ENCODE results near the gene PGAP3. TPM values are rescaled to one million over a fixed set of nuclear protein-coding genes. Genes with fewer than 3 reads are reported as not detected.

The PGAP3 gene
- total and polyA plus RNA-seq, 2 of the 4 experiments (the other 2 are of a cell fraction), result 4.3 to 9.8 TPM

DNA sequence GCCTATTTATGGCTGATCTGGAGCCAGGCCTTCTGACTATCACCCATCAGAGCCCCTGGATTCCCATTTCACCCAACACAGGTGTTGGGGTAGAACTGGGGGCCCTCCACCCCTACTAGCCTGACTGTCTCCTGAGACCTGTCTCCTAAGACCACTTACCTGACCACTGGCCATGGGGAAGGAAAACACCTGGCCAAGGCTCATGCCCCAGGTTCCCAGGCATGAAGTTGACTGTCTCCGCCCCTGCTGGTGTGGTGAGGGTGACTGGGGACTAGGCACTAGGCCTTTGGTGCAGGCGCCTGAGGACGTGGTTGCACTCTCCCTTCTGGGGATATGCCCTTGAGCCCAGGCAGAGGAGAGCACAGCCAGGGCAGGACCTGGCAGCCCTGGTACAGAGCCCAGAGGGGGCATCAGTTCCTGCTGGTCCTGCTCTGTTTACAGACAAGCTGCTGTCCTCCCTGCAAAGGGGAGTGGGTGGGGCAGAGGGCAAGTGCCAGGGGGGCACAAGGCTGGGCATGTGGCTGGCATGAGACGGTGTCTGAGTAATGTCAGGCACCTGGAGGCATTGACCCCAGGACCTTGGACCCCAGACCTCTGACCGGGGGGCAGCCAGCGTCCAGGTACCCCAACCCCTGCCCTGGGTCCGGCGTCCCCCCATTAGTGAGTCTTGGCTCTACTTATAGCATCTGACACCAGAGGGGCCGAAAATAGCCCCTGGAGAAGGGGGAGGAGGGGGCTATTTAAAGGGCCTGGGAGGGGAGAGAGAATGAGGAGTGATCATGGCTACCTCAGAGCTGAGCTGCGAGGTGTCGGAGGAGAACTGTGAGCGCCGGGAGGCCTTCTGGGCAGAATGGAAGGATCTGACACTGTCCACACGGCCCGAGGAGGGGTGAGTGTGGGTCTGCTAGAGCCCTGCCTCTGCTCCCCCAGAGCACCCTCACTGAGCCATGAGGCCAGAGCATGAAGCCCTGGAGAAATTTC, 23.0 kb downstream of the PGAP3 start, which contains the start of gene TCAP:
Gene TCAP, plus strand, starts transcription at position 769 of the 981 bp plus-strand sequence. Its CDS starts 11 bp downstream, at position 780.
- Histone ChIP-seq H3K4me3 (ENCODE audit: insufficient read depth, low read depth, low read length) (no peak within 1 kb of the TSS), H2BK5ac (ENCODE audit: low read depth, low read length, poor library complexity, severe bottlenecking) (no peak within 1 kb of the TSS), H3K27ac (ENCODE audit: insufficient read depth, low read length) (no peak within 1 kb of the TSS), H2AFZ (replicated peaks; ENCODE audit: low read length, poor library complexity) (no peak within 1 kb of the TSS), H3K14ac (replicated peaks; ENCODE audit: low read depth, low read length) (no peak within 1 kb of the TSS), H4K8ac (ENCODE audit: low read depth in 2 of 2, low read length in 2 of 2) (no peak within 1 kb of the TSS), H2BK20ac (ENCODE audit: low read depth, low read length) (no peak within 1 kb of the TSS), H3K27me3 (ENCODE audit: control insufficient read depth, insufficient read depth, low read length) (peaks cover 21% of the 10 kb centered on the region), H3K4ac (ENCODE audit: low read depth, low read length) (no peak within 1 kb of the TSS), H3K4me2 (ENCODE audit: low read depth, low read length) (no peak within 1 kb of the TSS), H2AK9ac (replicated peaks; ENCODE audit: low read depth, low read length, poor library complexity) (peak within 1 kb of the TSS; percentile 72), H3K9ac (ENCODE audit: low read depth, low read length) (no peak within 1 kb of the TSS), H2AK5ac (ENCODE audit: low read depth, low read length) (no peak within 1 kb of the TSS), H3K9me1 (ENCODE audit: insufficient read depth, low read length) (no peaks in the 10 kb centered on the region), H3K79me1 (ENCODE audit: low read depth in 1 of 2, low read length in 2 of 2) (no peaks in the 10 kb centered on the region), H3K36me3 (ENCODE audit: control insufficient read depth, insufficient read depth, low read length) (peaks cover 23% of the 10 kb centered on the region), H2BK15ac (ENCODE audit: low read depth, low read length) (no peak within 1 kb of the TSS), H4K20me1 (ENCODE audit: insufficient read depth, low read length) (no peaks in the 10 kb centered on the region; the same call in none of the 2 replicates), H4K91ac (ENCODE audit: insufficient read depth, low read depth, low read length) (no peak within 1 kb of the TSS), H4K5ac (ENCODE audit: low read depth, low read length) (no peak within 1 kb of the TSS), H3K23ac (ENCODE audit: low read depth, low read length) (no peak within 1 kb of the TSS), H3K9me3 (ENCODE audit: control insufficient read depth, insufficient read depth, low read length) (no peaks in the 10 kb centered on the region), H3K56ac (ENCODE audit: extremely low read depth, insufficient read depth, low read length) (no peak within 1 kb of the TSS), H3K4me1 (ENCODE audit: control insufficient read depth, insufficient read depth, low read length) (peaks cover 7% of the 10 kb centered on the region; the same call in 1 of the 2 replicates), H2BK120ac (ENCODE audit: low read depth, low read length) (no peak within 1 kb of the TSS), H3K18ac (ENCODE audit: low read depth, low read length) (no peak within 1 kb of the TSS)
- intact Hi-C loops (cut with micrococcal nuclease), result no loop called here
- DNase-seq (no peak), ATAC-seq (ENCODE audit: low read depth) (no peak)
- ChIA-PET CTCF (interaction anchor here (1.0 to 1.7 kb wide), 3 partner anchors 11 to 43 kb away, joined by 3 to 5 read pairs (median 4); no protein-coding TSS in a partner anchor), POLR2A (ENCODE audit: unreplicated experiment) (no interaction called here)
- BruUV-seq (replicated peaks), result no TSS peak
- WGBS, 2 experiments (ENCODE audit: extremely low coverage in 2 of 2, insufficient read length in 1 of 2), result 83% methylated on average over 2 of the region's 15 CpGs; no CpG with 5 or more reads in 1 of the 2 experiments
- in situ Hi-C loops (cut with MboI; ENCODE audit: low sequenced_read_pairs), result no loop called here
- dilution Hi-C loops (cut with HindIII; ENCODE audit: low sequenced_read_pairs, unreplicated experiment), result no loop called here
- TF ChIP-seq MAZ (IDR thresholded peaks at IDR 0.05; ENCODE audit: borderline replicate concordance, low read depth, low read length), result no peak
- TF ChIP-seq RFX5 (IDR thresholded peaks at IDR 0.05; ENCODE audit: low read depth, low read length), result no peak
- no peak for TF ChIP-seq FOS (IDR thresholded peaks at IDR 0.05; ENCODE audit: low read depth, low read length)
- no peak for TF ChIP-seq CEBPB (IDR thresholded peaks at IDR 0.05; ENCODE audit: low read depth, low read length)
- TF ChIP-seq RCOR1 (IDR thresholded peaks at IDR 0.05; ENCODE audit: insufficient replicate concordance, low read length), result no peak
- no peak for TF ChIP-seq BHLHE40 (IDR thresholded peaks at IDR 0.05; ENCODE audit: low read depth, low read length)
- no peak for TF ChIP-seq NFE2L2 (IDR thresholded peaks at IDR 0.05; ENCODE audit: low read depth, low read length)
- TF ChIP-seq MXI1 (IDR thresholded peaks at IDR 0.05; ENCODE audit: borderline replicate concordance, low read depth, low read length), result no peak
- no peak for TF ChIP-seq POLR2A (IDR thresholded peaks at IDR 0.05; ENCODE audit: low read depth, low read length)
- no peak for TF ChIP-seq MAFK (IDR thresholded peaks at IDR 0.05; ENCODE audit: low read depth, low read length)
- TF ChIP-seq, protein P1, sequence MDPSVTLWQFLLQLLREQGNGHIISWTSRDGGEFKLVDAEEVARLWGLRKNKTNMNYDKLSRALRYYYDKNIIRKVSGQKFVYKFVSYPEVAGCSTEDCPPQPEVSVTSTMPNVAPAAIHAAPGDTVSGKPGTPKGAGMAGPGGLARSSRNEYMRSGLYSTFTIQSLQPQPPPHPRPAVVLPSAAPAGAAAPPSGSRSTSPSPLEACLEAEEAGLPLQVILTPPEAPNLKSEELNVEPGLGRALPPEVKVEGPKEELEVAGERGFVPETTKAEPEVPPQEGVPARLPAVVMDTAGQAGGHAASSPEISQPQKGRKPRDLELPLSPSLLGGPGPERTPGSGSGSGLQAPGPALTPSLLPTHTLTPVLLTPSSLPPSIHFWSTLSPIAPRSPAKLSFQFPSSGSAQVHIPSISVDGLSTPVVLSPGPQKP (IDR thresholded peaks at IDR 0.05; ENCODE audit: borderline replicate concordance, low read depth, low read length), result no peak
- TF ChIP-seq RAD21 (IDR thresholded peaks at IDR 0.05; ENCODE audit: low read length), result no peak
- no peak for TF ChIP-seq SMC3 (IDR thresholded peaks at IDR 0.05; ENCODE audit: low read depth, low read length)
- TF ChIP-seq, protein P2, sequence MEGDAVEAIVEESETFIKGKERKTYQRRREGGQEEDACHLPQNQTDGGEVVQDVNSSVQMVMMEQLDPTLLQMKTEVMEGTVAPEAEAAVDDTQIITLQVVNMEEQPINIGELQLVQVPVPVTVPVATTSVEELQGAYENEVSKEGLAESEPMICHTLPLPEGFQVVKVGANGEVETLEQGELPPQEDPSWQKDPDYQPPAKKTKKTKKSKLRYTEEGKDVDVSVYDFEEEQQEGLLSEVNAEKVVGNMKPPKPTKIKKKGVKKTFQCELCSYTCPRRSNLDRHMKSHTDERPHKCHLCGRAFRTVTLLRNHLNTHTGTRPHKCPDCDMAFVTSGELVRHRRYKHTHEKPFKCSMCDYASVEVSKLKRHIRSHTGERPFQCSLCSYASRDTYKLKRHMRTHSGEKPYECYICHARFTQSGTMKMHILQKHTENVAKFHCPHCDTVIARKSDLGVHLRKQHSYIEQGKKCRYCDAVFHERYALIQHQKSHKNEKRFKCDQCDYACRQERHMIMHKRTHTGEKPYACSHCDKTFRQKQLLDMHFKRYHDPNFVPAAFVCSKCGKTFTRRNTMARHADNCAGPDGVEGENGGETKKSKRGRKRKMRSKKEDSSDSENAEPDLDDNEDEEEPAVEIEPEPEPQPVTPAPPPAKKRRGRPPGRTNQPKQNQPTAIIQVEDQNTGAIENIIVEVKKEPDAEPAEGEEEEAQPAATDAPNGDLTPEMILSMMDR (conservative IDR thresholded peaks at IDR 0.05; ENCODE audit: low read depth, low read length), result no peak

Data from IMR-90 (cell line).